ENCODE measurements around the gene CRTAP.

- TF ChIP-seq, protein P1, sequence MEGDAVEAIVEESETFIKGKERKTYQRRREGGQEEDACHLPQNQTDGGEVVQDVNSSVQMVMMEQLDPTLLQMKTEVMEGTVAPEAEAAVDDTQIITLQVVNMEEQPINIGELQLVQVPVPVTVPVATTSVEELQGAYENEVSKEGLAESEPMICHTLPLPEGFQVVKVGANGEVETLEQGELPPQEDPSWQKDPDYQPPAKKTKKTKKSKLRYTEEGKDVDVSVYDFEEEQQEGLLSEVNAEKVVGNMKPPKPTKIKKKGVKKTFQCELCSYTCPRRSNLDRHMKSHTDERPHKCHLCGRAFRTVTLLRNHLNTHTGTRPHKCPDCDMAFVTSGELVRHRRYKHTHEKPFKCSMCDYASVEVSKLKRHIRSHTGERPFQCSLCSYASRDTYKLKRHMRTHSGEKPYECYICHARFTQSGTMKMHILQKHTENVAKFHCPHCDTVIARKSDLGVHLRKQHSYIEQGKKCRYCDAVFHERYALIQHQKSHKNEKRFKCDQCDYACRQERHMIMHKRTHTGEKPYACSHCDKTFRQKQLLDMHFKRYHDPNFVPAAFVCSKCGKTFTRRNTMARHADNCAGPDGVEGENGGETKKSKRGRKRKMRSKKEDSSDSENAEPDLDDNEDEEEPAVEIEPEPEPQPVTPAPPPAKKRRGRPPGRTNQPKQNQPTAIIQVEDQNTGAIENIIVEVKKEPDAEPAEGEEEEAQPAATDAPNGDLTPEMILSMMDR (IDR thresholded peaks at IDR 0.05) = no peak
- TF ChIP-seq POLR2AphosphoS5 (IDR thresholded peaks at IDR 0.05; ENCODE audit: low read depth, low read length) (no peak), SIN3A (IDR thresholded peaks at IDR 0.05; ENCODE audit: borderline replicate concordance, insufficient read depth, low read depth, low read length) (no peak)
These were observed 38.8 kb downstream of the CRTAP start for GRCh38 chr3:33152363-33153360.
